ENCODE results near the gene RAB7B. TPM values are rescaled to one million over a fixed set of nuclear protein-coding genes. Genes with fewer than 3 reads are reported as not detected.

Gene RAB7B
- total and polyA plus RNA-seq, 2 of the 4 experiments (the other 2 are of a cell fraction): 9.1 to 14.7 TPM

GRCh38 chr1:205935869-205936268 lies 67.3 kb downstream of the RAB7B start:
- Histone ChIP-seq H4K5ac (ENCODE audit: low read depth, low read length) (no peak overlapping the region), H3K56ac (ENCODE audit: extremely low read depth, insufficient read depth, low read length) (no peak overlapping the region), H2BK120ac (ENCODE audit: low read depth, low read length) (peak overlapping the region; percentile 22), H3K4me3 (ENCODE audit: insufficient read depth, low read depth, low read length) (no peak overlapping the region), H3K4me2 (ENCODE audit: low read depth, low read length) (no peak overlapping the region), H3K23ac (ENCODE audit: low read depth, low read length) (no peak overlapping the region), H3K9ac (ENCODE audit: low read depth, low read length) (no peak overlapping the region), H2AFZ (replicated peaks; ENCODE audit: low read length, poor library complexity) (no peak overlapping the region), H2BK20ac (ENCODE audit: low read depth, low read length) (peak overlapping the region; percentile 3; the same call in 1 of the 2 replicates), H4K8ac (ENCODE audit: low read depth in 2 of 2, low read length in 2 of 2) (no peak overlapping the region), H3K79me1 (ENCODE audit: low read depth in 1 of 2, low read length in 2 of 2) (no peaks in the 10 kb centered on the region), H3K27ac (ENCODE audit: insufficient read depth, low read length) (no peak overlapping the region), H3K36me3 (ENCODE audit: control insufficient read depth, insufficient read depth, low read length) (no peaks in the 10 kb centered on the region), H3K27me3 (ENCODE audit: control insufficient read depth, insufficient read depth, low read length) (peaks cover 13% of the 10 kb centered on the region), H2AK9ac (replicated peaks; ENCODE audit: low read depth, low read length, poor library complexity) (peak overlapping the region; percentile 34), H4K91ac (ENCODE audit: insufficient read depth, low read depth, low read length) (no peak overlapping the region), H4K20me1 (ENCODE audit: insufficient read depth, low read length) (no peaks in the 10 kb centered on the region), H3K4ac (ENCODE audit: low read depth, low read length) (peak overlapping the region; percentile 7; the same call in 1 of the 2 replicates), H3K9me3 (ENCODE audit: control insufficient read depth, insufficient read depth, low read length) (no peaks in the 10 kb centered on the region), H2AK5ac (ENCODE audit: low read depth, low read length) (peak overlapping the region; percentile 33), H3K9me1 (ENCODE audit: insufficient read depth, low read length) (peaks cover 5% of the 10 kb centered on the region; the same call in 1 of the 2 replicates), H2BK15ac (ENCODE audit: low read depth, low read length) (peak overlapping the region; percentile 1; the same call in 1 of the 3 replicates), H2BK5ac (ENCODE audit: low read depth, low read length, poor library complexity, severe bottlenecking) (no peak overlapping the region), H3K4me1 (ENCODE audit: control insufficient read depth, insufficient read depth, low read length) (peaks cover 7% of the 10 kb centered on the region), H3K14ac (replicated peaks; ENCODE audit: low read depth, low read length) (no peak overlapping the region), H3K18ac (ENCODE audit: low read depth, low read length) (no peak overlapping the region)
- ChIA-PET POLR2A (ENCODE audit: unreplicated experiment) (no interaction called here), CTCF (no interaction called here)
- dilution Hi-C loops (cut with HindIII; ENCODE audit: low sequenced_read_pairs, unreplicated experiment) (no loop called here), in situ Hi-C loops (cut with MboI; ENCODE audit: low sequenced_read_pairs) (no loop called here), intact Hi-C loops (cut with micrococcal nuclease) (no loop called here)
- ATAC-seq (ENCODE audit: low read depth): no peak
- BruUV-seq (replicated peaks): no TSS peak
- no peak for DNase-seq
- TF ChIP-seq ELK1 (IDR thresholded peaks at IDR 0.05; ENCODE audit: borderline replicate concordance, low read depth, low read length) (no peak), RAD21 (IDR thresholded peaks at IDR 0.05; ENCODE audit: low read length) (no peak), SMC3 (IDR thresholded peaks at IDR 0.05; ENCODE audit: low read depth, low read length) (no peak), MAZ (IDR thresholded peaks at IDR 0.05; ENCODE audit: borderline replicate concordance, low read depth, low read length) (no peak), POLR2A (IDR thresholded peaks at IDR 0.05; ENCODE audit: low read depth, low read length) (no peak), RCOR1 (IDR thresholded peaks at IDR 0.05; ENCODE audit: insufficient replicate concordance, low read length) (no peak), FOS (IDR thresholded peaks at IDR 0.05; ENCODE audit: low read depth, low read length) (no peak), NFE2L2 (IDR thresholded peaks at IDR 0.05; ENCODE audit: low read depth, low read length) (no peak), CHD1 (IDR thresholded peaks at IDR 0.05; ENCODE audit: low read depth, low read length) (no peak), MXI1 (IDR thresholded peaks at IDR 0.05; ENCODE audit: borderline replicate concordance, low read depth, low read length) (no peak), BHLHE40 (IDR thresholded peaks at IDR 0.05; ENCODE audit: low read depth, low read length) (no peak), CEBPB (IDR thresholded peaks at IDR 0.05; ENCODE audit: low read depth, low read length) (no peak)
- TF ChIP-seq, protein P1, sequence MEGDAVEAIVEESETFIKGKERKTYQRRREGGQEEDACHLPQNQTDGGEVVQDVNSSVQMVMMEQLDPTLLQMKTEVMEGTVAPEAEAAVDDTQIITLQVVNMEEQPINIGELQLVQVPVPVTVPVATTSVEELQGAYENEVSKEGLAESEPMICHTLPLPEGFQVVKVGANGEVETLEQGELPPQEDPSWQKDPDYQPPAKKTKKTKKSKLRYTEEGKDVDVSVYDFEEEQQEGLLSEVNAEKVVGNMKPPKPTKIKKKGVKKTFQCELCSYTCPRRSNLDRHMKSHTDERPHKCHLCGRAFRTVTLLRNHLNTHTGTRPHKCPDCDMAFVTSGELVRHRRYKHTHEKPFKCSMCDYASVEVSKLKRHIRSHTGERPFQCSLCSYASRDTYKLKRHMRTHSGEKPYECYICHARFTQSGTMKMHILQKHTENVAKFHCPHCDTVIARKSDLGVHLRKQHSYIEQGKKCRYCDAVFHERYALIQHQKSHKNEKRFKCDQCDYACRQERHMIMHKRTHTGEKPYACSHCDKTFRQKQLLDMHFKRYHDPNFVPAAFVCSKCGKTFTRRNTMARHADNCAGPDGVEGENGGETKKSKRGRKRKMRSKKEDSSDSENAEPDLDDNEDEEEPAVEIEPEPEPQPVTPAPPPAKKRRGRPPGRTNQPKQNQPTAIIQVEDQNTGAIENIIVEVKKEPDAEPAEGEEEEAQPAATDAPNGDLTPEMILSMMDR (conservative IDR thresholded peaks at IDR 0.05; ENCODE audit: low read depth, low read length): no peak
- 85% methylated on average over 4 of the region's 8 CpGs; no CpG with 5 or more reads in 1 of the 2 experiments for WGBS, 2 experiments (ENCODE audit: extremely low coverage in 2 of 2, insufficient read length in 1 of 2)

All from IMR-90 (cell line).